Activated CD4-positive, CD25-positive, alpha-beta regulatory T cell treated with anti-CD3 and anti-CD28 coated beads, Interleukin-2, amount 50 U/mL, for 72 hours (primary cell): ENCODE results near the gene IKBKE.

Source experiments
- DNase-seq: peaks from one replicate; pipeline ENCODE4 v3.0.0; 2021

The IKBKE gene

DNA sequence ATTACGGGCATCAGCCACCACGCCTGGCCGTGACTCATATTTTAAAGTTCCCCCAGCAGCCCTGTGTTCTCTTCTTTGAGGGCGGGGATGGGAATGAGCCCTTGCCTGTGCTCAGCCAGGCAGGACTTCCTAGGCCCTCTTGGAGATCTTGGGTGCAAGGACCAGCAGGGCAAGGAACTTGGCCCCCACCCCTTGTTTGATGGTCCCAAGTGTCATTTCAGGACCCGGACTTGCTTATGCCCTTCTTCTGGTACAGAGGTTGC is 46.4 kb downstream of the IKBKE start:
- DNase-seq, result no peak

DNA sequence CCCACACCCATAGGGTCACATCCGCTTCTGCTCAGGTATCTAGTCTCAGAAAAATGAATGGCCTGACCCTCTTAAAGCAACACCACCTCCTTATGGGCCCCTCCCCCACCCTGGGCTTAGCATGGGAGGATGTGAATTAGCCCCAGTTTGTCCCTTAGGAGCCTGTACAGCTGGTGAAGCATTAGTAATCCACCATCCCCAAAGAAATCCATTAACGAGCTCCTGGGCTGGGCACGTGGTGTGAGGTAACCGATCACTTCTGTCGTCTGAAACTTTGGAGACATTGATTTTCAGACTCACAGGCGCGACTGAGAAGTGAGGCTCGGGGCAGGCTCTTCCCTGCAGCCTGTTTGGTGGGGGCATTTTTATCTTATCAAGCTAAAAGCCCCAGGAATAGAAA is 47.5 kb downstream of the IKBKE start:
- no peak for DNase-seq

DNA sequence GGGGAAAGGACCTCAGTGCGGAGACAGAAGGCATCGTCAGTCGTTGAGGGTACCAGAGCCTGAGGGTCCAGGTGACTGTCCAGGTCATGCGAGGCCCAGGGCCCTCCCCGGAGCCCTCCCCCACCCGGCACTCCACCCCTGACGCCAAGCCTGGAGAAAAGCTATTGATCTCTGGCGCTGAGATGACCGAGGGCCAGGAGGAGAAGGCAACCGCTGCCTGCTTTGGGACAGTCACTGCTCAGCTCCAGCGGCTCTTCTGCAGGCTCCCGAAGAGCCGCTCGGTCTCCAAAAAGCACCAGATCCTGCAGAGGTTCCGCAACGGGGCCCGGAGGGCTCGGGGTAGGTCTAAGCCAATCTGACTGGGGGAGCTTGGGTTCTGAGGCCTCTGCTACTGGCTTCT is 47.9 kb downstream of the IKBKE start:
- DNase-seq, result no peak

GRCh38 chr1:206518743-206519142 is 48.5 kb downstream of the IKBKE start:
- DNase-seq, result no peak

DNA sequence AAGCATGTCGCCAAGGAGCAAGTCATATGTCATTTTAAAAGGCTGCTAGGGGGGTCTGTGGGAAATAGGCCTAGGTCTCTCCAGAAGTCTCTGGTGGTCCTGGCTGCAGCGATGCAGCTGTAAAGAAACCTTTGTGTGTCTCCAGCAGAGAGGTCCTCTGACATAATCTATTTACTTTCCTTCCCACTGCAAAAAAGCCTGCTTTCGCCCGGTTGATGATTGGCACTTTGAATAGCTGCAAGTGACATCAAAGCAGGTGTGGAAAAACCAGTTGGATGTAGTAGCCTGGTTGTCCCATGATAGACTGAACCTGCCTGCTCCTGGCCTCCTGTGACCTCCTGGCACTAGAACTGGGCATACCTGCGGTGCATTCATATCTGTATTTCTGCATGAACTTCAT is 50.9 kb downstream of the IKBKE start:
- no peak for DNase-seq

- no peak for DNase-seq
Measured at GRCh38 chr1:206521694-206522402, 51.6 kb downstream of the IKBKE start.

- DNase-seq, result no peak
Measured at GRCh38 chr1:206524739-206525364, 54.6 kb downstream of the IKBKE start.

GRCh38 chr1:206526064-206526911 is 56.0 kb downstream of the IKBKE start:
- DNase-seq, result no peak

- DNase-seq, result no peak
Measured at GRCh38 chr1:206529425-206529824, 59.1 kb downstream of the IKBKE start.

- no peak for DNase-seq
Measured at GRCh38 chr1:206532368-206532767, 62.1 kb downstream of the IKBKE start.

DNA sequence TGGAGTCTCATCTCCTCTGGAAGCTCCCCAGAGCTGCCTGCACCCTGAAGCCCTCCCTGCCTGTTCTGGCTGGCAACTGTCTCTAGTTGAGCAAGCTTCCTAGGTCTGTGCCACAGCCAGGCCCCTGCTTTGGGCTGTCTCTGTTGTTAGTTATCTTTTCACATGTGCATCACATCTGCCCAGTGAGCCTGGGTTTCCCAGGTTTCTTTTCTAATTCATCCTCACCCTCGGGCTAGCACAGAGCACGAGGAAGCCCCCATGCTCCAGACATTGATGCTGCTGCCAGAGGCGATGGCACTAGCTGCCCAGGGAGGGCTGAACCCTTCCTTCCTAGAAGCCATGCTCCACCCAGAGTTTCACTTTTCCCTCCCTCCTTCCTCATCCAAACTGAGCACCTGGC is 64.3 kb downstream of the IKBKE start:
- DNase-seq, result no peak

GRCh38 chr1:206535853-206536188 is 65.5 kb downstream of the IKBKE start:
- no peak for DNase-seq

DNA sequence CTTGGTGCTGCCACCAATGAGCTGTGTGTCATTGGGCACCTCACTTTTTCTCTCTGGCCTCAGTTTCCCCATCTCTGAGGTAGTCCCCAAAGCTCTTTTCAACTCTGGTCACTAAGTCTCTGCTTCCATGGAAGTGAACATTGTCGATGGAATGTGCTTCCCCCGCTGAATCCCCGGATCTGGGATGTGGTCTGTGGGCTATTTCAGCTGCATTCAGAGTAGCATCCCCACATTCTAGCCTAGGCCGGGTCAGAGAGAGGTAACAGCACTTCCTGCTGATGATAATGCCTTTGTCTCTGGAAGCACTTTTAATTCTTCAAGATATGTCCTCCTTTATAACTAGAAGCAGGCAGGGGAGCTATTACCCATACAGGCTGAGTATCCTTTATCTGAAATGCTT is 66.9 kb downstream of the IKBKE start:
- no peak for DNase-seq

DNA sequence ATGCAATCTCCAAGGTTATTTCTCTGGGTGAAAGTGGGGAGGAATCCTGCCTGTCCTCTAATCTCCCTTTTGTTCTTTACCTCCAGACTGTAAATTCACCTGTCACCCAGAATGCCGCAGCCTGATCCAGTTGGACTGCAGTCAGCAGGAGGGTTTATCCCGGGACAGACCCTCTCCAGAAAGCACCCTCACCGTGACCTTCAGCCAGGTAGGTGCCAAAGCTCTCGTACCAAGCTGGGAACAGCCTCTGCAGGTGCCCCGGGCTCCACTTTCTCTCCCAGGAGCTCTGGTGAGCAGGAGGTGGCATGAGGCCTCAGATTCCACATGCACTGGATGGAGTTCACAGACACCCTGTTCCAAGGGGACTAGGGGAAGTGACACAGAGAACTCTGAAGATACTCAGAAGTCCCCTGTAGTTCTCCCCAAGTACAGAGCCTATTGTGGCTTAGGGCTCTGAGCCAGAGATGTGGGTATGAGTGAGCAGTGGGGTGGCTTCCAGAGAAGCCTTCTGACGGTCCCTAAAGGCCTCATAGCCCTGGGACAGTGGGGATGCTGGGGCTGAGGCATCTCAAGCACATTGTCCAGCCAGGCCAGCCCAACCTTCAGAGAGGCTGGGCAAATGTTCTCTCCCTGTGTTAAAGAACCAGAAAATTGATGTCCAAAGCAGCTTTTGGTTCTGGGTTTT is 68.0 kb downstream of the IKBKE start:
- DNase-seq, result no peak

DNA sequence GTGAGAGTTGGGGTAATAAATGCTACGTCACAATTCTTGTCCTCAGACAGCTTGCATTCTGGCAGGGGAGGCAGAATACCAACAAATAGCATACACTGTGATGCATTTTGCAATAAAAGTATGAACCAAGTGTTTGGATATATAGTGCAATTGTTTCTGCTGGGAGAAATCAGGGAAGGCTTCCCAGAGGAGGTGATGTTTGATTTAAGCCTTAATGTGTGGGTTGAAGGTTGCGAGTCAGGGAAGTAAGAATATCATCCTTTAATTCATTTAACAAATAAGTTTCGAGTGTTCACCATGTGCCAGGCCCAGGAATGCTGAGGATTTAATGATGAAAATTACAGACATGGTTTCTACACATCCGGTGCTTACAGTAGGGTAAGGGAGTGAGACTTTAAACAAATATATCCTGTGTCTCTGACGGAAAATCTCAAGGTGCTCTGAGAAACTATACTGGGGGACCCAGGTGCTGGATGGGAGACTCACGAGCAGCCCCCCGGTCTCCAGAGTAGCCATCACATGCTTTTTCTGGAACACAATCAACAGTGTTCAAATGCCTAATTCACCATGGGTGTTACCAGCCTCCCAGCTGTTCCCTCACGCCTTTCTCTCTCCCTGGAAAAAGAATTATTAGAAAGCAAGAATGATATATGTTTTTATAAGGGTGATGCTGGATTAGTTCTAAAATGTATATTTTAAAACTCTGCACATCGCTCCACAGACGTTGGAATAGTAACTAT is 68.8 kb downstream of the IKBKE start:
- DNase-seq, result no peak

GRCh38 chr1:206540044-206540780 is 69.9 kb downstream of the IKBKE start:
- no peak for DNase-seq

DNA sequence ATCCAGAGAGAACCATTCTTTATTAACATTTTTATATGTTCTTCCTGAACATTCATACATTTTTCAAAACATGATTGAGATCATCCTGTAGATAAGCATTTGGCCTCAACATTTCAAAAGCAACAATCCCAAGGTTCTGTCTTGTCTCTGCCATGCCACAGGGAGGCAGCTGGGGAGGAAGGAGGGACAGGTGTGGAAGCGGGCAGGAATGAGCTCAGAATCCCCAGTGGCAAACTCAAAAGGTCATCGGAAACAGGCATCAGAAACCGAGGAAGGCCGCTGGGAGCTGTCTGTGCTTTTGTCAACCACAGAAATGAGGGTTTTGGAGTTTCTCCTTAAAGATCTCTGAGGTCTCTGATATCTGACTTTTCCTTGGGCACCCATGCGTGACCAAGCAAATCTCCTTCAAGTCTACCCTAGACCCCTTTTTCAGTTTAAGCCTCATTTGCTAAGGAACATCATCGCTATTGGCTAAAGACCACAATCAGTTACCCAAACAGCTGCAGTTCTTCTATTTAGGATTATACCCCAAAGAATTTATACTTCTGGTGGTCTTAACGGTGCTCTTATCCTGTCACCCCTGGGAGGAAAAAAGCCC is 71.1 kb downstream of the IKBKE start:
- no peak for DNase-seq

GRCh38 chr1:206544562-206545257 is 74.4 kb downstream of the IKBKE start:
- DNase-seq, result peak; percentile 89

GRCh38 chr1:206545351-206545750 is 75.1 kb downstream of the IKBKE start:
- DNase-seq, result no peak
